ENCODE results near the gene MBNL2. TPM values are rescaled to one million over a fixed set of nuclear protein-coding genes. Genes with fewer than 3 reads are reported as not detected.

Gene MBNL2
- total and polyA plus RNA-seq, 2 donors from 2014 or later: 18.8 to 70.5 TPM

- TF ChIP-seq CTCF (IDR thresholded peaks at IDR 0.05; ENCODE audit: borderline replicate concordance, extremely low read depth, insufficient read depth): no peak
- no peak overlapping the region for H3K9ac ChIP-seq (ENCODE audit: low read length in 3 of 3)
- no peak for DNase-seq
- no peaks in the 10 kb centered on the region for H3K27me3 ChIP-seq (ENCODE audit: control insufficient read depth, insufficient read depth, low read length)
- no peak overlapping the region for H3K27ac ChIP-seq (ENCODE audit: low read depth in 2 of 2, low read length in 2 of 2)
- intact Hi-C loops (cut with DNase I): no loop called here
- H3K36me3 ChIP-seq (ENCODE audit: control insufficient read depth in 2 of 3, insufficient read depth in 3 of 3, low read length in 3 of 3): peaks cover 0 to 14% (median under 1%) of the 10 kb centered on the region in 3 donors
- no peak for FAIRE-seq
- no peaks in the 10 kb centered on the region for H3K4me1 ChIP-seq (ENCODE audit: control insufficient read depth in 2 of 3, insufficient read depth in 2 of 3, low read depth in 1 of 3, low read length in 3 of 3)
- H3K9me3 ChIP-seq (ENCODE audit: control insufficient read depth in 2 of 3, insufficient read depth in 1 of 3, low read length in 3 of 3): no peaks in the 10 kb centered on the region
- H3K4me3 ChIP-seq (ENCODE audit: low read length in 3 of 3): no peak overlapping the region
These were observed 165.8 kb downstream of the MBNL2 start for GRCh38 chr13:97387890-97388289.

GRCh38 chr13:97388373-97388772 is 166.2 kb downstream of the MBNL2 start:
- H3K27me3 ChIP-seq (ENCODE audit: control insufficient read depth, insufficient read depth, low read length): no peaks in the 10 kb centered on the region
- H3K4me3 ChIP-seq (ENCODE audit: low read length in 3 of 3): no peak overlapping the region
- FAIRE-seq (no peak), DNase-seq (no peak)
- H3K4me1 ChIP-seq (ENCODE audit: control insufficient read depth in 2 of 3, insufficient read depth in 2 of 3, low read depth in 1 of 3, low read length in 3 of 3): no peaks in the 10 kb centered on the region
- no peaks in the 10 kb centered on the region for H3K9me3 ChIP-seq (ENCODE audit: control insufficient read depth in 2 of 3, insufficient read depth in 1 of 3, low read length in 3 of 3)
- no peak overlapping the region for H3K9ac ChIP-seq (ENCODE audit: low read length in 3 of 3)
- no peak for TF ChIP-seq CTCF (IDR thresholded peaks at IDR 0.05; ENCODE audit: borderline replicate concordance, extremely low read depth, insufficient read depth)
- peaks cover 0 to 14% (median 0%) of the 10 kb centered on the region in 3 donors for H3K36me3 ChIP-seq (ENCODE audit: control insufficient read depth in 2 of 3, insufficient read depth in 3 of 3, low read length in 3 of 3)
- H3K27ac ChIP-seq (ENCODE audit: low read depth in 2 of 2, low read length in 2 of 2): no peak overlapping the region
- intact Hi-C loops (cut with DNase I): no loop called here

- intact Hi-C loops (cut with DNase I): no loop called here
- Histone ChIP-seq H3K27ac (ENCODE audit: low read depth in 2 of 2, low read length in 2 of 2) (no peak overlapping the region), H3K4me3 (ENCODE audit: low read length in 3 of 3) (no peak overlapping the region), H3K27me3 (ENCODE audit: control insufficient read depth, insufficient read depth, low read length) (no peaks in the 10 kb centered on the region), H3K36me3 (ENCODE audit: control insufficient read depth in 2 of 3, insufficient read depth in 3 of 3, low read length in 3 of 3) (peaks cover 0 to 14% (median 2%) of the 10 kb centered on the region in 3 donors), H3K9me3 (ENCODE audit: control insufficient read depth in 2 of 3, insufficient read depth in 1 of 3, low read length in 3 of 3) (no peaks in the 10 kb centered on the region), H3K9ac (ENCODE audit: low read length in 3 of 3) (no peak overlapping the region), H3K4me1 (ENCODE audit: control insufficient read depth in 2 of 3, insufficient read depth in 2 of 3, low read depth in 1 of 3, low read length in 3 of 3) (no peaks in the 10 kb centered on the region)
- FAIRE-seq (no peak), DNase-seq (no peak)
- no peak for TF ChIP-seq CTCF (IDR thresholded peaks at IDR 0.05; ENCODE audit: borderline replicate concordance, extremely low read depth, insufficient read depth)
These were observed 168.9 kb downstream of the MBNL2 start for GRCh38 chr13:97390941-97391600.

- no peak overlapping the region for H3K4me3 ChIP-seq (ENCODE audit: low read length in 3 of 3)
- TF ChIP-seq CTCF (IDR thresholded peaks at IDR 0.05; ENCODE audit: borderline replicate concordance, extremely low read depth, insufficient read depth): no peak
- DNase-seq: no peak
- no peaks in the 10 kb centered on the region for H3K27me3 ChIP-seq (ENCODE audit: control insufficient read depth, insufficient read depth, low read length)
- FAIRE-seq: no peak
- no peaks in the 10 kb centered on the region for H3K4me1 ChIP-seq (ENCODE audit: control insufficient read depth in 2 of 3, insufficient read depth in 2 of 3, low read depth in 1 of 3, low read length in 3 of 3)
- intact Hi-C loops (cut with DNase I): no loop called here
- no peak overlapping the region for H3K9ac ChIP-seq (ENCODE audit: low read length in 3 of 3)
- no peaks in the 10 kb centered on the region for H3K9me3 ChIP-seq (ENCODE audit: control insufficient read depth in 2 of 3, insufficient read depth in 1 of 3, low read length in 3 of 3)
- peaks cover 0 to 14% (median 2%) of the 10 kb centered on the region in 3 donors for H3K36me3 ChIP-seq (ENCODE audit: control insufficient read depth in 2 of 3, insufficient read depth in 3 of 3, low read length in 3 of 3)
- no peak overlapping the region for H3K27ac ChIP-seq (ENCODE audit: low read depth in 2 of 2, low read length in 2 of 2)
These were observed 169.9 kb downstream of the MBNL2 start for GRCh38 chr13:97392020-97392419.

Data from kidney (tissue), 14 donors.